GM23338 (cell line): ENCODE measurements around the gene ALDH18A1. TPM values are rescaled to one million over a fixed set of nuclear protein-coding genes. Genes with fewer than 3 reads are reported as not detected.

Experiments used
- ATAC-seq: fragments of 200-7000 bp; cut with Tn5 transposase; 3 replicates; pipeline ENCODE4 v1.9.1; 2020
- DNase-seq: peaks from one replicate; pipeline ENCODE4 v3.0.0-alpha.2; 2015; ENCODE audit warnings: low spot score
- H2AFZ ChIP-seq: fragments of 200-600 bp; sonication (generic); 2 replicates; pipeline ENCODE4 v1.8.0; 2016; ENCODE audit warnings: antibody characterized with exemption, mild to moderate bottlenecking, moderate library complexity
- H3F3A ChIP-seq: fragments of 200-600 bp; sonication (generic); replicated peaks from 2 replicates; pipeline ENCODE4 v1.8.0; 2017; ENCODE audit warnings: antibody characterized with exemption, mixed run types, low read depth
- H3K27ac ChIP-seq: fragments of 200-600 bp; sonication (generic); 2 replicates; pipeline ENCODE4 v1.6.1; 2016; ENCODE audit warnings: low read depth
- H3K27me3 ChIP-seq: fragments of 200-600 bp; sonication (generic); 2 replicates; pipeline ENCODE4 v1.8.0; 2016; ENCODE audit warnings: mild to moderate bottlenecking, mixed run types, moderate library complexity; ENCODE audit not compliant: insufficient read depth
- H3K36me3 ChIP-seq: fragments of 200-600 bp; sonication (generic); 2 replicates; pipeline ENCODE4 v1.8.0; 2016; ENCODE audit warnings: mild to moderate bottlenecking; ENCODE audit not compliant: insufficient read depth
- H3K4me1 ChIP-seq: fragments of 200-600 bp; sonication (generic); 2 replicates; pipeline ENCODE4 v1.8.0; 2016; ENCODE audit warnings: mild to moderate bottlenecking, moderate library complexity; ENCODE audit not compliant: insufficient read depth
- H3K4me2 ChIP-seq: fragments of 200-600 bp; sonication (generic); 2 replicates; pipeline ENCODE4 v1.7.1; 2017; ENCODE audit warnings: mixed run types
- H3K4me3 ChIP-seq: fragments of 200-600 bp; sonication (generic); 2 replicates; pipeline ENCODE4 v1.6.1; 2016; ENCODE audit warnings: mixed run types
- H3K79me2 ChIP-seq: fragments of 200-600 bp; sonication (generic); replicated peaks from 2 replicates; pipeline ENCODE4 v1.8.0; 2017; ENCODE audit warnings: mild to moderate bottlenecking; ENCODE audit not compliant: insufficient read depth
- H3K9me2 ChIP-seq: fragments of 200-600 bp; sonication (generic); 2 replicates; pipeline ENCODE4 v1.8.0; 2017; ENCODE audit not compliant: insufficient read depth
- H4K20me1 ChIP-seq: fragments of 200-600 bp; sonication (generic); replicated peaks from 2 replicates; pipeline ENCODE4 v1.8.0; 2017; ENCODE audit warnings: mild to moderate bottlenecking; ENCODE audit not compliant: insufficient read depth
- H3K27ac Mint-ChIP-seq: 2 replicates; pipeline ENCODE4 v1.8.0; 2020; ENCODE audit warnings: inconsistent platforms, mild to moderate bottlenecking, moderate library complexity, mixed read lengths
- H3K27me3 Mint-ChIP-seq: 3 replicates; pipeline ENCODE4 v1.8.0; 2022; ENCODE audit warnings: low read depth, mild to moderate bottlenecking, moderate library complexity, mixed read lengths, inconsistent platforms; ENCODE audit not compliant: insufficient read depth, poor library complexity
- H3K36me3 Mint-ChIP-seq: 3 replicates; pipeline ENCODE4 v1.8.0; 2021; ENCODE audit warnings: low read depth, mild to moderate bottlenecking, inconsistent platforms, moderate library complexity, mixed read lengths
- H3K4me1 Mint-ChIP-seq: 3 replicates; pipeline ENCODE4 v1.8.0; 2020; ENCODE audit warnings: mild to moderate bottlenecking, inconsistent platforms, mixed read lengths
- H3K4me3 Mint-ChIP-seq: 3 replicates; pipeline ENCODE4 v1.8.0; 2021; ENCODE audit warnings: moderate library complexity, mild to moderate bottlenecking, inconsistent platforms, mixed read lengths
- H3K9me3 Mint-ChIP-seq: 3 replicates; pipeline ENCODE4 v1.8.0; 2020; ENCODE audit warnings: moderate library complexity, mild to moderate bottlenecking, inconsistent platforms, mixed read lengths
- CREB1 ChIP-seq: fragments of 250-450 bp; sonication (Bioruptor Pico); IDR thresholded peaks from 2 replicates; pipeline ENCODE4 v1.5.0; 2020; ENCODE audit warnings: low read depth, mild to moderate bottlenecking, moderate library complexity
- ETS1 ChIP-seq: IDR thresholded peaks from 2 replicates; pipeline ENCODE4 v1.6.1; 2016; ENCODE audit warnings: antibody characterized with exemption
- EZH2 ChIP-seq: fragments of 200-600 bp; sonication (generic); IDR thresholded peaks from one replicate; pipeline ENCODE4 v1.8.0; 2017; ENCODE audit warnings: antibody characterized with exemption, mild to moderate bottlenecking, low read depth; ENCODE audit not compliant: unreplicated experiment
- EZH2phosphoT487 ChIP-seq: fragments of 200-600 bp; sonication (generic); IDR thresholded peaks from one replicate; pipeline ENCODE4 v1.8.1; 2018; ENCODE audit warnings: antibody characterized with exemption; ENCODE audit not compliant: unreplicated experiment
- JUNB ChIP-seq: IDR thresholded peaks from one replicate; pipeline ENCODE4 v1.6.1; 2016; ENCODE audit warnings: antibody characterized with exemption; ENCODE audit not compliant: unreplicated experiment
- NANOG ChIP-seq: IDR thresholded peaks from 2 replicates; pipeline ENCODE4 v1.6.1; 2016; ENCODE audit warnings: antibody characterized with exemption, borderline replicate concordance
- POLR2AphosphoS5 ChIP-seq: IDR thresholded peaks from 2 replicates; pipeline ENCODE4 v1.6.1; 2016; ENCODE audit warnings: antibody characterized with exemption, low read depth
- STAT1 ChIP-seq: IDR thresholded peaks from one replicate; pipeline ENCODE4 v1.6.1; 2016; ENCODE audit warnings: antibody characterized with exemption; ENCODE audit not compliant: unreplicated experiment
- ZNF114 ChIP-seq: fragments of 250-450 bp; sonication (Bioruptor Pico); IDR thresholded peaks from 2 replicates; pipeline ENCODE4 v1.5.0; 2020; ENCODE audit warnings: mild to moderate bottlenecking, moderate library complexity
- ZNF331 ChIP-seq: fragments of 250-450 bp; sonication (Bioruptor Pico); IDR thresholded peaks from 2 replicates; pipeline ENCODE4 v1.5.0; 2020; ENCODE audit warnings: low read depth, mild to moderate bottlenecking, moderate library complexity
- polyA plus RNA-seq: library from polyadenylated mRNA; unstranded; fragments of >200 nt; fragmentation: Nextera tagmentation; extraction: Ambion mirVana; gene quantifications from 2 replicates; pipeline ENCODE4 v1.2.1, GENCODE V29; 2016
- total RNA-seq: library from RNA; depleted of rRNA; stranded (reverse); fragments of >200 nt; shearing (Covaris generic); gene quantifications from 2 replicates; pipeline ENCODE4 v1.2.3, GENCODE V29; 2014
- TF ChIP-seq, protein P1 (sequence below): IDR thresholded peaks from one replicate; pipeline ENCODE4 v1.6.1; 2018; ENCODE audit warnings: antibody characterized with exemption; ENCODE audit not compliant: unreplicated experiment
- TF ChIP-seq, protein P2 (sequence below): fragments of 250-450 bp; sonication (Bioruptor Pico); IDR thresholded peaks from 2 replicates; pipeline ENCODE4 v1.5.0; 2020; ENCODE audit warnings: mild to moderate bottlenecking, moderate library complexity
- TF ChIP-seq, protein P3 (sequence below), 2 experiments: fragments of 200-600 bp in 1 of 2; sonication (generic) in 1 of 2; conservative IDR thresholded peaks; 2 replicates each; pipeline versions ENCODE4 v1.5.1 to v1.6.1; 2016 to 2017; ENCODE audit warnings: antibody characterized with exemption in 2 of 2, low read depth in 2 of 2, mild to moderate bottlenecking in 2 of 2, moderate library complexity in 1 of 2

Gene ALDH18A1
- total and polyA plus RNA-seq, 2 experiments from 2014 or later, result 35.1 to 117 TPM

DNA sequence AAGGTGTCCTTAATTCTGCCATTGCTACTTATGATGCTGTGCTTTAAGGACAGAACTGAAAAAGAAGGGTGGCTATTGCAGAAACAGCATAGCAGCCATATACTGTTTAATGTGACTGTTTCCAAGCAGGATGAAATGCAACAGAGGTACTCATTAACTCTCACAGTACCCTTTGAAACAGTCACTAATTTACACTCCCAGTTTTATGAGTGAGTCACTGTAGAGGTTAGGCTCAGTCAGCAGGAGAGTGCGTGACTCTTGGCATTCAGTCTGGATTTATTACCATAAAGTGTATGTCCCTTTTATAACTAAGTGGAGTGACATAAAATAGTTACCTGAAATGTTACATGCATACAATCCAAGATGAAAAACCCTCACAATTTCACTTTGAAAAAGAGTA is 27.7 kb downstream of the ALDH18A1 start:
- Histone ChIP-seq H3F3A (0 out of 2 replicates have a peak, but pooled peaks cover 2% of the 10 kb centered on the region), H3K27me3 (no peaks in the 10 kb centered on the region), H3K36me3 (peaks cover 49% of the 10 kb centered on the region; the same call in 1 of the 2 replicates), H2AFZ (no peak overlapping the region), H3K27ac (peak overlapping the region; percentile 39; the same call in 1 of the 2 replicates), H3K4me2 (no peak overlapping the region), H3K79me2 (no peaks in the 10 kb centered on the region), H3K4me1 (no peaks in the 10 kb centered on the region), H4K20me1 (peaks cover 20% of the 10 kb centered on the region; the same call in 1 of the 2 replicates), H3K4me3 (no peak overlapping the region), H3K9me2 (no peaks in the 10 kb centered on the region)
- Mint-ChIP-seq H3K27ac (no peak overlapping the region), H3K4me1 (no peaks in the 10 kb centered on the region), H3K4me3 (no peak overlapping the region), H3K36me3 (peaks cover 68% of the 10 kb centered on the region), H3K9me3 (no peaks in the 10 kb centered on the region), H3K27me3 (no peaks in the 10 kb centered on the region)
- no peak for ATAC-seq
- no peak for TF ChIP-seq ZNF331 (CRISPR knock-in tag)
- TF ChIP-seq ETS1, result no peak
- TF ChIP-seq EZH2phosphoT487, result no peak
- TF ChIP-seq STAT1, result no peak
- no peak for TF ChIP-seq ZNF114 (CRISPR knock-in tag)
- TF ChIP-seq, protein P1, sequence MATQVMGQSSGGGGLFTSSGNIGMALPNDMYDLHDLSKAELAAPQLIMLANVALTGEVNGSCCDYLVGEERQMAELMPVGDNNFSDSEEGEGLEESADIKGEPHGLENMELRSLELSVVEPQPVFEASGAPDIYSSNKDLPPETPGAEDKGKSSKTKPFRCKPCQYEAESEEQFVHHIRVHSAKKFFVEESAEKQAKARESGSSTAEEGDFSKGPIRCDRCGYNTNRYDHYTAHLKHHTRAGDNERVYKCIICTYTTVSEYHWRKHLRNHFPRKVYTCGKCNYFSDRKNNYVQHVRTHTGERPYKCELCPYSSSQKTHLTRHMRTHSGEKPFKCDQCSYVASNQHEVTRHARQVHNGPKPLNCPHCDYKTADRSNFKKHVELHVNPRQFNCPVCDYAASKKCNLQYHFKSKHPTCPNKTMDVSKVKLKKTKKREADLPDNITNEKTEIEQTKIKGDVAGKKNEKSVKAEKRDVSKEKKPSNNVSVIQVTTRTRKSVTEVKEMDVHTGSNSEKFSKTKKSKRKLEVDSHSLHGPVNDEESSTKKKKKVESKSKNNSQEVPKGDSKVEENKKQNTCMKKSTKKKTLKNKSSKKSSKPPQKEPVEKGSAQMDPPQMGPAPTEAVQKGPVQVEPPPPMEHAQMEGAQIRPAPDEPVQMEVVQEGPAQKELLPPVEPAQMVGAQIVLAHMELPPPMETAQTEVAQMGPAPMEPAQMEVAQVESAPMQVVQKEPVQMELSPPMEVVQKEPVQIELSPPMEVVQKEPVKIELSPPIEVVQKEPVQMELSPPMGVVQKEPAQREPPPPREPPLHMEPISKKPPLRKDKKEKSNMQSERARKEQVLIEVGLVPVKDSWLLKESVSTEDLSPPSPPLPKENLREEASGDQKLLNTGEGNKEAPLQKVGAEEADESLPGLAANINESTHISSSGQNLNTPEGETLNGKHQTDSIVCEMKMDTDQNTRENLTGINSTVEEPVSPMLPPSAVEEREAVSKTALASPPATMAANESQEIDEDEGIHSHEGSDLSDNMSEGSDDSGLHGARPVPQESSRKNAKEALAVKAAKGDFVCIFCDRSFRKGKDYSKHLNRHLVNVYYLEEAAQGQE, result no peak
- no peak for TF ChIP-seq EZH2
- no peak for TF ChIP-seq NANOG
- TF ChIP-seq JUNB, result no peak
- TF ChIP-seq, protein P2, sequence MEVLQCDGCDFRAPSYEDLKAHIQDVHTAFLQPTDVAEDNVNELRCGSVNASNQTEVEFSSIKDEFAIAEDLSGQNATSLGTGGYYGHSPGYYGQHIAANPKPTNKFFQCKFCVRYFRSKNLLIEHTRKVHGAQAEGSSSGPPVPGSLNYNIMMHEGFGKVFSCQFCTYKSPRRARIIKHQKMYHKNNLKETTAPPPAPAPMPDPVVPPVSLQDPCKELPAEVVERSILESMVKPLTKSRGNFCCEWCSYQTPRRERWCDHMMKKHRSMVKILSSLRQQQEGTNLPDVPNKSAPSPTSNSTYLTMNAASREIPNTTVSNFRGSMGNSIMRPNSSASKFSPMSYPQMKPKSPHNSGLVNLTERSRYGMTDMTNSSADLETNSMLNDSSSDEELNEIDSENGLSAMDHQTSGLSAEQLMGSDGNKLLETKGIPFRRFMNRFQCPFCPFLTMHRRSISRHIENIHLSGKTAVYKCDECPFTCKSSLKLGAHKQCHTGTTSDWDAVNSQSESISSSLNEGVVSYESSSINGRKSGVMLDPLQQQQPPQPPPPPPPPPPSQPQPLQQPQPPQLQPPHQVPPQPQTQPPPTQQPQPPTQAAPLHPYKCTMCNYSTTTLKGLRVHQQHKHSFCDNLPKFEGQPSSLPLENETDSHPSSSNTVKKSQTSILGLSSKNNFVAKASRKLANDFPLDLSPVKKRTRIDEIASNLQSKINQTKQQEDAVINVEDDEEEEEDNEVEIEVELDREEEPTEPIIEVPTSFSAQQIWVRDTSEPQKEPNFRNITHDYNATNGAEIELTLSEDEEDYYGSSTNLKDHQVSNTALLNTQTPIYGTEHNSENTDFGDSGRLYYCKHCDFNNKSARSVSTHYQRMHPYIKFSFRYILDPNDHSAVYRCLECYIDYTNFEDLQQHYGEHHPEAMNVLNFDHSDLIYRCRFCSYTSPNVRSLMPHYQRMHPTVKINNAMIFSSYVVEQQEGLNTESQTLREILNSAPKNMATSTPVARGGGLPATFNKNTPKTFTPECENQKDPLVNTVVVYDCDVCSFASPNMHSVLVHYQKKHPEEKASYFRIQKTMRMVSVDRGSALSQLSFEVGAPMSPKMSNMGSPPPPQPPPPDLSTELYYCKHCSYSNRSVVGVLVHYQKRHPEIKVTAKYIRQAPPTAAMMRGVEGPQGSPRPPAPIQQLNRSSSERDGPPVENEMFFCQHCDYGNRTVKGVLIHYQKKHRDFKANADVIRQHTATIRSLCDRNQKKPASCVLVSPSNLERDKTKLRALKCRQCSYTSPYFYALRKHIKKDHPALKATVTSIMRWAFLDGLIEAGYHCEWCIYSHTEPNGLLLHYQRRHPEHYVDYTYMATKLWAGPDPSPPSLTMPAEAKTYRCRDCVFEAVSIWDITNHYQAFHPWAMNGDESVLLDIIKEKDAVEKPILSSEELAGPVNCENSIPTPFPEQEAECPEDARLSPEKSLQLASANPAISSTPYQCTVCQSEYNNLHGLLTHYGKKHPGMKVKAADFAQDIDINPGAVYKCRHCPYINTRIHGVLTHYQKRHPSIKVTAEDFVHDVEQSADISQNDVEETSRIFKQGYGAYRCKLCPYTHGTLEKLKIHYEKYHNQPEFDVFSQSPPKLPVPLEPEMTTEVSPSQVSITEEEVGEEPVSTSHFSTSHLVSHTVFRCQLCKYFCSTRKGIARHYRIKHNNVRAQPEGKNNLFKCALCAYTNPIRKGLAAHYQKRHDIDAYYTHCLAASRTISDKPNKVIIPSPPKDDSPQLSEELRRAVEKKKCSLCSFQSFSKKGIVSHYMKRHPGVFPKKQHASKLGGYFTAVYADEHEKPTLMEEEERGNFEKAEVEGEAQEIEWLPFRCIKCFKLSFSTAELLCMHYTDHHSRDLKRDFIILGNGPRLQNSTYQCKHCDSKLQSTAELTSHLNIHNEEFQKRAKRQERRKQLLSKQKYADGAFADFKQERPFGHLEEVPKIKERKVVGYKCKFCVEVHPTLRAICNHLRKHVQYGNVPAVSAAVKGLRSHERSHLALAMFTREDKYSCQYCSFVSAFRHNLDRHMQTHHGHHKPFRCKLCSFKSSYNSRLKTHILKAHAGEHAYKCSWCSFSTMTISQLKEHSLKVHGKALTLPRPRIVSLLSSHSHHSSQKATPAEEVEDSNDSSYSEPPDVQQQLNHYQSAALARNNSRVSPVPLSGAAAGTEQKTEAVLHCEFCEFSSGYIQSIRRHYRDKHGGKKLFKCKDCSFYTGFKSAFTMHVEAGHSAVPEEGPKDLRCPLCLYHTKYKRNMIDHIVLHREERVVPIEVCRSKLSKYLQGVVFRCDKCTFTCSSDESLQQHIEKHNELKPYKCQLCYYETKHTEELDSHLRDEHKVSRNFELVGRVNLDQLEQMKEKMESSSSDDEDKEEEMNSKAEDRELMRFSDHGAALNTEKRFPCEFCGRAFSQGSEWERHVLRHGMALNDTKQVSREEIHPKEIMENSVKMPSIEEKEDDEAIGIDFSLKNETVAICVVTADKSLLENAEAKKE (CRISPR knock-in tag), result no peak
- no peak for TF ChIP-seq POLR2AphosphoS5
- TF ChIP-seq CREB1 (CRISPR knock-in tag), result no peak
- TF ChIP-seq, protein P3, sequence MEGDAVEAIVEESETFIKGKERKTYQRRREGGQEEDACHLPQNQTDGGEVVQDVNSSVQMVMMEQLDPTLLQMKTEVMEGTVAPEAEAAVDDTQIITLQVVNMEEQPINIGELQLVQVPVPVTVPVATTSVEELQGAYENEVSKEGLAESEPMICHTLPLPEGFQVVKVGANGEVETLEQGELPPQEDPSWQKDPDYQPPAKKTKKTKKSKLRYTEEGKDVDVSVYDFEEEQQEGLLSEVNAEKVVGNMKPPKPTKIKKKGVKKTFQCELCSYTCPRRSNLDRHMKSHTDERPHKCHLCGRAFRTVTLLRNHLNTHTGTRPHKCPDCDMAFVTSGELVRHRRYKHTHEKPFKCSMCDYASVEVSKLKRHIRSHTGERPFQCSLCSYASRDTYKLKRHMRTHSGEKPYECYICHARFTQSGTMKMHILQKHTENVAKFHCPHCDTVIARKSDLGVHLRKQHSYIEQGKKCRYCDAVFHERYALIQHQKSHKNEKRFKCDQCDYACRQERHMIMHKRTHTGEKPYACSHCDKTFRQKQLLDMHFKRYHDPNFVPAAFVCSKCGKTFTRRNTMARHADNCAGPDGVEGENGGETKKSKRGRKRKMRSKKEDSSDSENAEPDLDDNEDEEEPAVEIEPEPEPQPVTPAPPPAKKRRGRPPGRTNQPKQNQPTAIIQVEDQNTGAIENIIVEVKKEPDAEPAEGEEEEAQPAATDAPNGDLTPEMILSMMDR (conservative IDR thresholded peaks at IDR 0.05; ENCODE audit: low read depth in 2 of 2), result no peak
- no peak for DNase-seq
